DOHH2 (cell line): ENCODE results near the gene JMJD8.

ENCODE experiments used
- H3F3A ChIP-seq: fragments of 200-600 bp; sonication (generic), shearing (Covaris generic); 2 replicates; pipeline ENCODE4 v1.6.0; 2016; ENCODE audit warnings: antibody characterized with exemption, mild to moderate bottlenecking; ENCODE audit not compliant: control insufficient read depth, insufficient read depth
- H3K27ac ChIP-seq: fragments of 200-600 bp; sonication (generic); 2 replicates; pipeline ENCODE4 v1.5.1; 2014; ENCODE audit warnings: low read depth, mild to moderate bottlenecking, low read length, moderate library complexity
- H3K27me3 ChIP-seq: fragments of 200-600 bp; sonication (generic); 2 replicates; pipeline ENCODE4 v1.6.1; 2014; ENCODE audit warnings: mild to moderate bottlenecking, low read length, mixed read lengths; ENCODE audit not compliant: control insufficient read depth
- H3K36me3 ChIP-seq: fragments of 200-600 bp; sonication (generic); 2 replicates; pipeline ENCODE4 v1.6.1; 2014; ENCODE audit warnings: mild to moderate bottlenecking, low read length, moderate library complexity, mixed read lengths; ENCODE audit not compliant: control insufficient read depth
- H3K4me1 ChIP-seq: fragments of 200-600 bp; sonication (generic); 2 replicates; pipeline ENCODE4 v1.6.1; 2014; ENCODE audit warnings: mild to moderate bottlenecking, low read length, mixed read lengths; ENCODE audit not compliant: control insufficient read depth
- H3K4me2 ChIP-seq: fragments of 200-600 bp; sonication (generic); 2 replicates; pipeline ENCODE4 v1.6.0; 2014; ENCODE audit warnings: mild to moderate bottlenecking, low read length, moderate library complexity
- H3K4me3 ChIP-seq: fragments of 200-600 bp; sonication (generic); 2 replicates; pipeline ENCODE4 v1.5.1; 2014; ENCODE audit warnings: mild to moderate bottlenecking, low read length, mixed read lengths
- H3K79me2 ChIP-seq: fragments of 200-600 bp; sonication (generic); 2 replicates; pipeline ENCODE4 v1.6.1; 2014; ENCODE audit warnings: mild to moderate bottlenecking, low read length, mixed read lengths; ENCODE audit not compliant: control insufficient read depth
- H3K9me2 ChIP-seq: fragments of 200-600 bp; sonication (generic); replicated peaks from 2 replicates; pipeline ENCODE4 v1.6.1; 2014; ENCODE audit warnings: mild to moderate bottlenecking, low read length, mixed read lengths; ENCODE audit not compliant: control insufficient read depth
- H3K9me3 ChIP-seq: fragments of 200-600 bp; sonication (generic); 2 replicates; pipeline ENCODE4 v1.6.1; 2014; ENCODE audit warnings: antibody characterized with exemption, low read length, mixed read lengths; ENCODE audit not compliant: control insufficient read depth, insufficient read depth
- H4K20me1 ChIP-seq: fragments of 200-600 bp; sonication (generic); 2 replicates; pipeline ENCODE4 v1.6.0; 2014; ENCODE audit warnings: low read depth, mild to moderate bottlenecking, antibody characterized with exemption, low read length, moderate library complexity; ENCODE audit not compliant: control insufficient read depth, insufficient read depth
- CTCF ChIP-seq: fragments of 200-600 bp; sonication (generic); IDR thresholded peaks from one replicate; pipeline ENCODE4 v1.5.1; 2014; ENCODE audit warnings: antibody characterized with exemption, mild to moderate bottlenecking, low read depth, low read length; ENCODE audit not compliant: poor library complexity, severe bottlenecking
- EZH2phosphoT487 ChIP-seq: fragments of 200-600 bp; sonication (generic); IDR thresholded peaks from 2 replicates; pipeline ENCODE4 v1.6.1; 2017; ENCODE audit warnings: borderline replicate concordance, mild to moderate bottlenecking, antibody characterized with exemption, low read length, moderate library complexity, mixed read lengths

Gene JMJD8

DNA sequence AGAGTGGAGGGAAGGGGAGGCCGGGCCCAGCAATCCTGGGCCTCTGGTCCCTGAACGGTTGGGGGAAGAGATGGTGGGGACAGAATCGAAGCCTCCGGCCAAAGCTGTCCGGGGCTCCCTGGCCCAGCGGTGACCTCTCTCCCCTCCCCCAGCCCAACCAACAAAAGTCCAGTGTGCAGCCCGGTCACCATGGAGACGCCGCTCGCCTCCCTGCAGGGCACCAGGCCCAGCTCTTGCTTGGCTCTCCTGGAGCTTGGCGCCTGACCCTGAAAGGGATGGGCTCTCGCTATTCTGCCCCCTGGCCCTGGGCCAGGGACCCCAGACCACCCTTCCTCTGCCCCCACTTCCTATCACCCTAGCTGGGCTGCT is 32.0 kb upstream of the JMJD8 start:
- H3K4me3 ChIP-seq: peak overlapping the region; percentile 73
- peaks cover 41% of the 10 kb centered on the region for H3K4me1 ChIP-seq
- peaks cover 6% of the 10 kb centered on the region; the same call in 1 of the 2 replicates for H3F3A ChIP-seq
- no peaks in the 10 kb centered on the region for H3K9me3 ChIP-seq
- 0 out of 2 replicates have a peak, but pooled peaks cover 2% of the 10 kb centered on the region for H3K79me2 ChIP-seq
- peak overlapping the region; percentile 77 for H3K4me2 ChIP-seq
- peaks cover 8% of the 10 kb centered on the region; the same call in 1 of the 2 replicates for H4K20me1 ChIP-seq
- H3K27me3 ChIP-seq: peaks cover 17% of the 10 kb centered on the region
- no peaks in the 10 kb centered on the region for H3K9me2 ChIP-seq
- no peak for TF ChIP-seq CTCF
- TF ChIP-seq EZH2phosphoT487: no peak
- peaks cover 4% of the 10 kb centered on the region for H3K36me3 ChIP-seq
- no peak overlapping the region for H3K27ac ChIP-seq

DNA sequence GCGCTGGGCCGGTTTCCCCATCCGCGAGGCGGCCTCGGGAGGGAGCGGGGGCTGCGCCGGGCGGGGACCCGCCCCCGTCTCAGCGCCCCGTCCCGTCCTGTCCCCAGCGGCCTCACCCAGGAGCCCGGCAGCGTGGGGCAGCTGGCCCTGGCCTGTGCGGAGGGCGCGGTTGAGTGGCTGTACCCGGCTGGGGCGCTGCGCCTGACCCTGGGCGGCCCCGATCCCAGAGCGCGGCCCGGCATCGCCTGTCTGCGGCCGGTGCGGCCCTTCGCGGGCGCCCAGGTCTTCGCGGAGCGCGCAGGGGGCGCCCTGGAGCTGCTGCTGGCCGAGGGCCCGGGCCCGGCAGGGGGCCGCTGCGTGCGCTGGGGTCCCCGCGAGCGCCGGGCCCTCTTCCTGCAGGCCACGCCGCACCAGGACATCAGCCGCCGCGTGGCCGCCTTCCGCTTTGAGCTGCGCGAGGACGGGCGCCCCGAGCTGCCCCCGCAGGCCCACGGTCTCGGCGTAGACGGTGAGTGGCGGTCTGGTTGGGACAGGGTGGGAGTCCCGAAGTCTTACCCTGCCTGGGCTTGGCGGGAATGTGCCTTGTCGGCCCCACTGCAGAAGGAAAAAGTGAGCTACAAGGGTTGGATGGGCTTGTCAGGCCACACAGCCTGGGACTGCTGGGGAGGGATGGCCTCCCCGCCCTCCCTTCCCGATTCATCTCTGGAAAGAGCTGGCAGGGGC is 31.5 kb upstream of the JMJD8 start:
- H3K4me1 ChIP-seq: peaks cover 41% of the 10 kb centered on the region
- peak overlapping the region; percentile 77 for H3K4me2 ChIP-seq
- H3K27me3 ChIP-seq: peaks cover 22% of the 10 kb centered on the region
- H3F3A ChIP-seq: peaks cover 6% of the 10 kb centered on the region; the same call in 1 of the 2 replicates
- peaks cover 2% of the 10 kb centered on the region for H3K36me3 ChIP-seq
- H4K20me1 ChIP-seq: peaks cover 8% of the 10 kb centered on the region; the same call in 1 of the 2 replicates
- H3K27ac ChIP-seq: no peak overlapping the region
- H3K79me2 ChIP-seq: 0 out of 2 replicates have a peak, but pooled peaks cover 2% of the 10 kb centered on the region
- no peaks in the 10 kb centered on the region for H3K9me3 ChIP-seq
- TF ChIP-seq EZH2phosphoT487 (no peak), CTCF (no peak)
- H3K4me3 ChIP-seq: peak overlapping the region; percentile 73
- H3K9me2 ChIP-seq: no peaks in the 10 kb centered on the region

DNA sequence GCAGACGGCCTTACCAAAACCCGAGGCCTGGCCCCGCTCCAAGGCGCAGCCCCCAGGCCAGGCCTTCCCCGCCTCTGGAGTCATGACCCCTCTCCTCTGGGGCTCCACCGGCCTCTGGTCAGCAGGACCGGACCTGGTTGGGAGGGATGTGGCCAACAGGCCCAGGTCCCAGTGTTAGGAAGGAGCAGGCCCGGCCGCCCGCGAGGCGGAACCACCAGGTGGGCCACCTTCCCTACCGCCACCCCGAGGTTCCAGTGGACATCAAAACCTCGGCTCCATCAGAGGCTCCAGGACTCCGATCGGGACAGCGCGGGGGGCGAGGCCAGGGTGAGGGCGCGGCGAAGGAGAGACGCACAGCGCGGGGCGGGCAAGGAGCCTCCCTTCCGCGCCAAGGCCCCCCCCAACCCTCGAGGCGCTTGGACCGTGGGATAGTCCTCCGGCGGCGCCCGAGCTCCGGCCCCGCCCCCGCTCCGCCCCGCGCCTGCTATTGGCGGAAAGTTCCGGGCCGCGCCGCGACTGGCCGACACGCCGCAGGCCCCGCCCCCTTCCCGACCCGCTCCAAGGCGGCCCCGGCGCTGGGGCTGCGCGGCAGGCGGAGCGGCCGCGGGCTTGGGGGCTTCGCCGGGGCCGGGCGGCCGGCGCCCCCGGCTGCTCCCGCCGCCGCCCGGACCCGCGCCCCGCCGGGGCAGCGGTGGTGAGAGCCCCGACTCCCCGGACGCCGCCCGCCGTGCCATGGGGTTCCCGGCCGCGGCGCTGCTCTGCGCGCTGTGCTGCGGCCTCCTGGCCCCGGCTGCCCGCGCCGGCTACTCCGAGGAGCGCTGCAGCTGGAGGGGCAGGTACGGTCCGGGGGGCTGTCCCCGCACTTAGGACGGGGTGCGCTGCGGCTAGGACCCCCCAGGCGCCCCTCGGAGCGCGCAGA is 30.7 kb upstream of the JMJD8 start, which contains the start of gene METRN:
Gene METRN (plus strand): TSS at position 561 of the 919 bp plus-strand sequence. CDS start 172 bp downstream, at position 733.
- no peak within 1 kb of the TSS for H3K27ac ChIP-seq
- peaks cover 30% of the 10 kb centered on the region for H3K27me3 ChIP-seq
- H3K36me3 ChIP-seq: no peaks in the 10 kb centered on the region
- H3K9me3 ChIP-seq: no peaks in the 10 kb centered on the region
- peaks cover 36% of the 10 kb centered on the region for H3K4me1 ChIP-seq
- H3K9me2 ChIP-seq: no peaks in the 10 kb centered on the region
- peaks cover 8% of the 10 kb centered on the region; the same call in 1 of the 2 replicates for H4K20me1 ChIP-seq
- H3K4me2 ChIP-seq: peak within 1 kb of the TSS; percentile 77
- H3K4me3 ChIP-seq: peak within 1 kb of the TSS; percentile 73
- TF ChIP-seq EZH2phosphoT487 (no peak), CTCF (no peak)
- peaks cover 6% of the 10 kb centered on the region; the same call in 1 of the 2 replicates for H3F3A ChIP-seq
- H3K79me2 ChIP-seq: 0 out of 2 replicates have a peak, but pooled peaks cover 2% of the 10 kb centered on the region
